Measurements from ENCODE around the gene NAMPT.
"Not testable (repeated sequence)": the region's sequence is repeated elsewhere in the genome, so short reads cannot be mapped to it uniquely, and the experiment has no call there.

Gene NAMPT

DNA sequence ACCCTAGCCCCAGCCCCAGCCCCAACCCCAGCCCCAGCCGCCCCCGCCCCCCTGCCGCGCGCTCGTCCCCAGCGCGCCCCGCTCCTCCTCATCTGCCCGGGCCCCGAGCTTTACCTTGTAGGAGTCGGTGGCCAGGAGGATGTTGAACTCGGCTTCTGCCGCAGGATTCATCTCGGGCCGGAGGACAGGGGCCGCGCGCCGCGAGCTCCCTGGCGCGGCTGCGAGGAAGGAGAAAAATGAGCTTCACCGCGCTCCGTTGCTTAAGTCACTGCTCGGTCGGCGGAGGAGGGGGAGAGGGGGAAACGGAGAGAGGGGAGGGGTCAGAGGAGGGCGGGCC, at the start of gene NAMPT:
TSS of gene NAMPT (minus strand) at position 270 of the 337 bp plus-strand sequence. CDS start at position 171, 99 bp downstream.
- H3K4me3 ChIP-seq (ENCODE audit: low read length) = peak within 1 kb of the TSS; percentile 92
- H3K27ac ChIP-seq (ENCODE audit: low read length) = peak within 1 kb of the TSS; percentile 66
- H3K9ac ChIP-seq (ENCODE audit: low read depth, low read length) = peak within 1 kb of the TSS; percentile 98
- H3K36me3 ChIP-seq (ENCODE audit: insufficient read depth, low read depth, low read length) = no peaks in the 10 kb centered on the region
- no peaks in the 10 kb centered on the region for H3K9me3 ChIP-seq (ENCODE audit: insufficient read depth, low read depth, low read length)
- no peaks in the 10 kb centered on the region for H3K27me3 ChIP-seq (ENCODE audit: insufficient read depth, low read length)
- peaks cover 11% of the 10 kb centered on the region for H3K4me1 ChIP-seq (ENCODE audit: insufficient read depth, low read length)

- Histone ChIP-seq H3K4me1 (ENCODE audit: insufficient read depth, low read length) (no peaks in the 10 kb centered on the region), H3K36me3 (ENCODE audit: insufficient read depth, low read depth, low read length) (no peaks in the 10 kb centered on the region), H3K27ac (ENCODE audit: low read length) (no peak overlapping the region), H3K27me3 (ENCODE audit: insufficient read depth, low read length) (no peaks in the 10 kb centered on the region), H3K9me3 (ENCODE audit: insufficient read depth, low read depth, low read length) (peaks cover 7% of the 10 kb centered on the region; the same call in 1 of the 2 replicates), H3K9ac (ENCODE audit: low read depth, low read length) (no peak overlapping the region), H3K4me3 (ENCODE audit: low read length) (no peak overlapping the region)
These were observed 47.4 kb upstream of the NAMPT start for GRCh38 chr7:106332201-106332600.

DNA sequence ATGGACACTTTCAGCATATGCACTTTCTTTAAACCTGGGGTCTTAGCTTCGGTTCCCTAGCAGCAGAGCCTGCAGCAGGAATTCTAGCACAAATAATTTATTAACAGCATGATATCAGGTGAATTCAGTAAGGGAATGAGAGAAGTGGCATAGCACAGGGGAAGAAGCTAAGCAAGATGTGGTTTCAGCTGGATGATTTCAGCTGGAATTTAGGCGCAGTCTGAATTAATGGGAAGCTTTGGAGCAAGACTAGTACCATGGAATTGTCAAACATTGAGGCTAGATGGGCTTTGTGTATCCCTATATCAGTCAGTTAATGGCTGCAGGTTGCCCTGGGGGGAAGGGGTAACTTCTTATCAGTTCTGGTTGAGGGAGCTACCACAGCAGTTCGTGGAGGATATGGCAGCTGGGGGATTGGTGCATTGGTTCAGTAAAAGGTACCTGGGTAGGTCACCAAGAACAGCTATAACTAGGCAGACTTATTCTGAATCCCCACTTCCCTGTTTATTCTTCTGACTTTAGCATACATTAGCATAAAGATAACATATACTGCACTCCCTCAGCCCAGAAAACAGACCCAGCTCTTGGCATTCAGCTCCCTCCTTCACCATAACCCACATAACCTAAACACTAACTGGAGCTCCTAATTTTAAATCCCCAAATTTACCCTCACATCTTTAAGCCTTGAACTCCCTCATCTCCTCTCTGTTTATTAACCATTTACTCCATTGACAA, 46.8 kb upstream of the NAMPT start:
- Histone ChIP-seq H3K9me3 (ENCODE audit: insufficient read depth, low read depth, low read length) (peaks cover 1% of the 10 kb centered on the region; the same call in 1 of the 2 replicates), H3K9ac (ENCODE audit: low read depth, low read length) (no peak overlapping the region), H3K27ac (ENCODE audit: low read length) (no peak overlapping the region), H3K36me3 (ENCODE audit: insufficient read depth, low read depth, low read length) (no peaks in the 10 kb centered on the region), H3K4me3 (ENCODE audit: low read length) (no peak overlapping the region), H3K27me3 (ENCODE audit: insufficient read depth, low read length) (no peaks in the 10 kb centered on the region), H3K4me1 (ENCODE audit: insufficient read depth, low read length) (no peaks in the 10 kb centered on the region)

DNA sequence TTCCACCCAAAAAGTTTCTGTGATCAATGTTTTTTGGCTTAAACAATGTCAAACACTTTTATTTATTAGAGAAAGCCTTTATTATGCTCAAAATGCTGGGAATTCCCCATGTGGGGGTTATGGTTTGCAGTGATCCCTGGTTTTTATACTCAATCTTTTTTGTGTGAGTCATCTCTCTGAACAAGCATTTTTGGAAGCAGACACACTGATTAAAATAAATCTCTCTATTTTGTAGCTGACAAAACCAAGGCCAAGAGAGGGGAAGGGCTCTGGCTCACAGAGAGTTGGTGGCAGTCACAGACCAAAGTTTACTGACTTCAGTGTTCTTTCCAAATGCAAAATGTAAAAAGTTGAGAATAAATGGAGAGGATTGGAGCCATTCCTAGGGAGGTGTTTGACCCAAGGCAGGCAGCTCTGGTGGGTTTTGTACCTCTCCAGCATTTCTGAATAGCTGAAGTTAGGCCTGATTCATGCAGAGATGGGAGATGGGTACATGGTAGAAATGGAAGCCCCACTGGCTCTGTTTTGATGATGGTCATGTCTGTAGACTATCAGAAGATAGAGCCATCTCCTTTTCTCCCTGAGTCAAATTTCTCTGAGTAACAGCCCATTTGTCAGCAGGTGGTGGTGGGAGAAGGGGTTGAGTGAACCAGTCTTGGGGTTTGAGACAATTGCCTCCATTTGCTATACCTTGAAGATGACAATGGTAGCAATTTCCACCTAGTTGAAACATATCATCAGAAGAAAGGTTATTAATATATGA, 45.4 kb upstream of the NAMPT start:
- no peak overlapping the region for H3K4me3 ChIP-seq (ENCODE audit: low read length)
- no peak overlapping the region for H3K27ac ChIP-seq (ENCODE audit: low read length)
- no peaks in the 10 kb centered on the region for H3K4me1 ChIP-seq (ENCODE audit: insufficient read depth, low read length)
- no peaks in the 10 kb centered on the region for H3K27me3 ChIP-seq (ENCODE audit: insufficient read depth, low read length)
- H3K9me3 ChIP-seq (ENCODE audit: insufficient read depth, low read depth, low read length) = no peaks in the 10 kb centered on the region
- no peak overlapping the region for H3K9ac ChIP-seq (ENCODE audit: low read depth, low read length)
- no peaks in the 10 kb centered on the region for H3K36me3 ChIP-seq (ENCODE audit: insufficient read depth, low read depth, low read length)

DNA sequence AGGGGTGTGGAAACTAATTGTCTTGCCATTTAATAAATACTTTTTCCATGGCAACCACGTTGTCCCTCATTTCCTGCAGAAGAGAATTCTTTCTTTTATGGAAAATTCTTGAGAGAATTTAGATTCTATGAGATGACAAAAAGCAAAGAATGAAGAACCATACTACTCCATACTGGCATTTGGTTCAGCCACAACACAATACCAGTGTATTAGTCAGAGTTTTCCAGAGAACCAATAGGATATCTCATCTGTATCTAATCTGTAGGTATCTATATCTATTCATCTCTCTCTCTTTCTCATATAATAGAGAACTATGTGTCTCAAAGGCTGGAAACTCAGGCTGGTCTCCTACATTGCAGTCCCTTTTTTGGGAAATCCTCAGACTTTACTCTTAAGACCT, 44.6 kb upstream of the NAMPT start:
- no peaks in the 10 kb centered on the region for H3K9me3 ChIP-seq (ENCODE audit: insufficient read depth, low read depth, low read length)
- no peaks in the 10 kb centered on the region for H3K36me3 ChIP-seq (ENCODE audit: insufficient read depth, low read depth, low read length)
- H3K27me3 ChIP-seq (ENCODE audit: insufficient read depth, low read length) = no peaks in the 10 kb centered on the region
- no peak overlapping the region for H3K27ac ChIP-seq (ENCODE audit: low read length)
- H3K4me1 ChIP-seq (ENCODE audit: insufficient read depth, low read length) = no peaks in the 10 kb centered on the region
- no peak overlapping the region for H3K4me3 ChIP-seq (ENCODE audit: low read length)
- no peak overlapping the region for H3K9ac ChIP-seq (ENCODE audit: low read depth, low read length)

DNA sequence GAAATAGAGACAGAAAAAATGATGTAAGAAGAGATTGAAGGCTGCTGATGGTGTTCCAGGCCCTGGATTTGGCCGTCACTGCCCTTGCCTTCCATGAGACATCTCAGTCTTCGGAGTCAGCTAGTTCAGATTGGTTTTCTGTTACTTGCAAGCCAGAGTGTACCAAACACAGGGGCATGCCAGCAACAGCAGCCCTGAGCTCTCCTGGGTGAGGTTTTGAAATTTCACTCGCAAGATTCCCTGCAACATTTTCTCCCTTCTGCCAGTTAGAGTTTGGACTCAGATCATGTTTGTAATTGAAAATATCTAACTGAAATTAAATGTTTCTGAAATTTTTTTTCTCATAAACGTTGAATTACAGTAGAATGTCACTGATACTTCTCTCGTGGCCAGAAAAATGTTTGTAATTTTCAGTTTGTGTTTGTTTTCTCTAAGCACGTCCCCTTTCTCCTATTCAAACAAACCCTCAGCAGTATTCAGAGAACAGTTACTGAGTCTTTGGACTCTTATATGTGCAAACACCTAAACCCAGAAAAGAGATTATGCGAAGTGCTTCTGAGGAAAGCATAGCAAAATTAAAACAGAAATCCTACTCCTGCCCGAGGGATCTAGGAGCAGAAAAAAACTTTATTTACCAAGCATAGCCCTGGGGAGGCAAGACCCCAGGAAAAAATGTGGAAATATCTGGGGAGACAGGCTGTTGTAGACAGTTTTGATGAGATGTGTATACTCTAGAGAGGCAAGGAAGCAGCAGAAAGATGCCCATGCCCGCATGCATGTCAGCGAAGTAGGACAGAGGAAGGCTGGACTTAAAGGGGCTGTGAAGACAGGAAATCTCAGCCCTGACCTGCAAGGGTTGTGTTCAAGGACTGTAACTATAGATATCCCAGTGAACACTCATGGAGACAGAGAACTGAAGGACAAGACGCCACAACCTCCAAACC, 43.0 kb upstream of the NAMPT start:
- Histone ChIP-seq H3K36me3 (ENCODE audit: insufficient read depth, low read depth, low read length) (no peaks in the 10 kb centered on the region), H3K9ac (ENCODE audit: low read depth, low read length) (no peak overlapping the region), H3K27me3 (ENCODE audit: insufficient read depth, low read length) (no peaks in the 10 kb centered on the region), H3K9me3 (ENCODE audit: insufficient read depth, low read depth, low read length) (no peaks in the 10 kb centered on the region), H3K27ac (ENCODE audit: low read length) (no peak overlapping the region), H3K4me3 (ENCODE audit: low read length) (no peak overlapping the region), H3K4me1 (ENCODE audit: insufficient read depth, low read length) (no peaks in the 10 kb centered on the region)

DNA sequence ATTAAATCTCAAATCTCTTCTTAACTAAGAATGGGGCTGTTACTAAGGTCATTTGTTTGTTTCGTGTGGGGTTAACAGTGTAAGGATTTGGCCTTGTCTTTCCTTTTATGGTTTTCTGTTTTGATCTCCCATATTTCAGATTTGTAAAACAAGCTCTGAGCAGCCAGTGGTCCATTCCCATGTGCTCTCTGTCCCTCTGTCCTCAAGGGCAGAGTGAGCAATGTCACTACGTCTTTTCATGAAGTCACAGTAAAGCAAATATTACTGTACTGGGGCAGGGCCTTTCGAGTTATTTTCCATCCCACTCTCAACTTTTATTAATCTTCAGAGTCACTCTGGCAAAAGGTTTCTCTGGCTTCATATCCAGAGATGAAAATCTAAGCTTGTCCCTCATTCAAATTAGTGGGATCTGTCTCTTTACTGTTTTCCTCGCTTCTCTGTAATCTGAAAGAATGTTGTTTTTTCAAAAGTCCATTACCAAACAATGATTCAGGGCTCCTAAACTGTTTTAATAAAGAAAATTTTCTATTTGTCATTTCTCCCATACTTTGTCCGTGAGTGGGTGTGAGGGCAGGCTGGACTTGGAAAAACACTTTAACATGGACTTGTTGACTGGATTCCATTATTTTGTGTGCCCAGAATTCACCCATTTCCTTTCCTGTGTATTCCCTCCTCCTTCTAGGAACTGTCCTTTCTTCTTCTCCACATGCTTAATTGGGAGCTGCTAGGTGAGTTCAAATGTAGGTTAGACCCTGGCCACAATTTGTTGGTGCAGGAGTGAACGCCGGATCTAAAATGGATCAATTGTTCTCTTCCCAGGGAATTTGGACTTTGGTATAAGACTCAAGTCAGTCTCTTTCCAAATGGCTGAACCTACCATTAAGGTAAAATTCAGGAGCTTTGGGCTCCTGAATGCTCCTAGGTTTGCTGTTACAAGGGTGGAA, 42.1 kb upstream of the NAMPT start:
- Histone ChIP-seq H3K27me3 (ENCODE audit: insufficient read depth, low read length) (no peaks in the 10 kb centered on the region), H3K27ac (ENCODE audit: low read length) (no peak overlapping the region), H3K4me1 (ENCODE audit: insufficient read depth, low read length) (no peaks in the 10 kb centered on the region), H3K9ac (ENCODE audit: low read depth, low read length) (no peak overlapping the region), H3K9me3 (ENCODE audit: insufficient read depth, low read depth, low read length) (no peaks in the 10 kb centered on the region), H3K36me3 (ENCODE audit: insufficient read depth, low read depth, low read length) (no peaks in the 10 kb centered on the region), H3K4me3 (ENCODE audit: low read length) (no peak overlapping the region)

DNA sequence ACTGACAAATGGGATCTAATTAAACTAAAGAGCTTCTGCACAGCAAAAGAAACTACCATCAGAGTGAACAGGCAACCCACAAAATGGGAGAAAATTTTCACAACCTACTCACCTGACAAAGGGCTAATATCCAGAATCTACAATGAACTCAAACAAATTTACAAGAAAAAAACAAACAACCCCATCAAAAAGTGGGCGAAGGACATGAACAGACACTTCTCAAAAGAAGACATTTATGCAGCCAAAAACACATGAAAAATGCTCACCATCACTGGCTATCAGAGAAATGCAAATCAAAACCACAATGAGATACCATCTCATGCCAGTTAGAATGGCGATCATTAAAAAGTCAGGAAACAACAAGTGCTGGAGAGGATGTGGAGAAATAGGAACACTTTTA, 39.7 kb upstream of the NAMPT start:
- H3K4me1 ChIP-seq (ENCODE audit: insufficient read depth, low read length); H3K36me3 ChIP-seq (ENCODE audit: insufficient read depth, low read depth, low read length); H3K27ac ChIP-seq (ENCODE audit: low read length); H3K4me3 ChIP-seq (ENCODE audit: low read length); H3K9ac ChIP-seq (ENCODE audit: low read depth, low read length); H3K27me3 ChIP-seq (ENCODE audit: insufficient read depth, low read length); H3K9me3 ChIP-seq (ENCODE audit: insufficient read depth, low read depth, low read length): not testable (repeated sequence)

- H3K9me3 ChIP-seq (ENCODE audit: insufficient read depth, low read depth, low read length) = peaks cover 19% of the 10 kb centered on the region; the same call in 1 of the 2 replicates
- H3K9ac ChIP-seq (ENCODE audit: low read depth, low read length); H3K27ac ChIP-seq (ENCODE audit: low read length); H3K4me1 ChIP-seq (ENCODE audit: insufficient read depth, low read length); H3K36me3 ChIP-seq (ENCODE audit: insufficient read depth, low read depth, low read length); H3K4me3 ChIP-seq (ENCODE audit: low read length); H3K27me3 ChIP-seq (ENCODE audit: insufficient read depth, low read length): not testable (repeated sequence)
These were observed 35.5 kb upstream of the NAMPT start for GRCh38 chr7:106320254-106320770.

GRCh38 chr7:106318482-106318881, 33.7 kb upstream of the NAMPT start:
- Histone ChIP-seq H3K9ac (ENCODE audit: low read depth, low read length) (no peak overlapping the region), H3K36me3 (ENCODE audit: insufficient read depth, low read depth, low read length) (no peaks in the 10 kb centered on the region), H3K27me3 (ENCODE audit: insufficient read depth, low read length) (no peaks in the 10 kb centered on the region), H3K27ac (ENCODE audit: low read length) (no peak overlapping the region), H3K9me3 (ENCODE audit: insufficient read depth, low read depth, low read length) (peaks cover 19% of the 10 kb centered on the region; the same call in 1 of the 2 replicates), H3K4me3 (ENCODE audit: low read length) (no peak overlapping the region), H3K4me1 (ENCODE audit: insufficient read depth, low read length) (no peaks in the 10 kb centered on the region)

All from iPS-20b (cell line).